Colonic mucosa (tissue), 4 donors: ENCODE data around the gene ALDH1A2. TPM values are rescaled to one million over a fixed set of nuclear protein-coding genes. Genes with fewer than 3 reads are reported as not detected.

ENCODE experiments used
- DNase-seq: peaks from one replicate; pipeline ENCODE4 v3.0.0-alpha.2; 2020
- H3K27ac ChIP-seq: fragments of 200-600 bp; one replicate; pipeline ENCODE4 v1.8.0; 2021
- H3K27me3 ChIP-seq: fragments of 200-600 bp; one replicate; pipeline ENCODE4 v1.8.0; 2021
- H3K36me3 ChIP-seq: fragments of 200-600 bp; one replicate; pipeline ENCODE4 v1.8.0; 2021
- H3K4me1 ChIP-seq: fragments of 200-600 bp; one replicate; pipeline ENCODE4 v1.8.0; 2021; ENCODE audit warnings: mild to moderate bottlenecking
- H3K4me3 ChIP-seq: fragments of 200-600 bp; one replicate; pipeline ENCODE4 v1.8.0; 2021
- H3K9ac ChIP-seq, 2 donors: one replicate each; pipeline ENCODE4 v1.7.0; 2013; ENCODE audit warnings: control low read depth in 2 of 2, low read depth in 2 of 2, low read length in 2 of 2
- H3K9me3 ChIP-seq: fragments of 200-600 bp; one replicate; pipeline ENCODE4 v1.8.0; 2021
- CTCF ChIP-seq: fragments of 200-600 bp; IDR thresholded peaks from one replicate; pipeline ENCODE4 v1.8.0; 2022; ENCODE audit warnings: antibody characterized with exemption, mild to moderate bottlenecking
- intact Hi-C: fragments of 100-400 bp; cut with DNase I; formaldehyde crosslinking; loops from one replicate; pipeline ENCODE4 v1.14.1; 2022
- total RNA-seq, 2 donors: library from RNA; stranded (reverse); fragmentation: NEBNext Ultra II Directional in 1 of 2; extraction: Animal tissue kit (Norgen Biotek cat#: 25700) in 1 of 2; gene quantifications; one replicate each; pipeline ENCODE4 v1.2.1, GENCODE V29; 2021
- donor health status: healthy.
- donor health status: DM: no; HTN: no; CAD: no.
- donor health status: DM: no; HTN: no; CAD: no.

The ALDH1A2 gene
- total RNA-seq, 2 donors from 2014 or later: 1.9 to 2.5 TPM

- Histone ChIP-seq H3K4me3 (no peak overlapping the region), H3K27me3 (peaks cover 27% of the 10 kb centered on the region), H3K27ac (no peak overlapping the region), H3K4me1 (peaks cover 4% of the 10 kb centered on the region), H3K9ac (no peak overlapping the region), H3K9me3 (no peaks in the 10 kb centered on the region), H3K36me3 (no peaks in the 10 kb centered on the region)
- TF ChIP-seq CTCF: no peak
- intact Hi-C loops: loop anchor here (5.0 to 10.0 kb wide), 3 partner anchors 97 to 514 kb away; no protein-coding TSS in a partner anchor
- DNase-seq: no peak
Measured at GRCh38 chr15:58069008-58069407, 3.5 kb upstream of the ALDH1A2 start.

DNA sequence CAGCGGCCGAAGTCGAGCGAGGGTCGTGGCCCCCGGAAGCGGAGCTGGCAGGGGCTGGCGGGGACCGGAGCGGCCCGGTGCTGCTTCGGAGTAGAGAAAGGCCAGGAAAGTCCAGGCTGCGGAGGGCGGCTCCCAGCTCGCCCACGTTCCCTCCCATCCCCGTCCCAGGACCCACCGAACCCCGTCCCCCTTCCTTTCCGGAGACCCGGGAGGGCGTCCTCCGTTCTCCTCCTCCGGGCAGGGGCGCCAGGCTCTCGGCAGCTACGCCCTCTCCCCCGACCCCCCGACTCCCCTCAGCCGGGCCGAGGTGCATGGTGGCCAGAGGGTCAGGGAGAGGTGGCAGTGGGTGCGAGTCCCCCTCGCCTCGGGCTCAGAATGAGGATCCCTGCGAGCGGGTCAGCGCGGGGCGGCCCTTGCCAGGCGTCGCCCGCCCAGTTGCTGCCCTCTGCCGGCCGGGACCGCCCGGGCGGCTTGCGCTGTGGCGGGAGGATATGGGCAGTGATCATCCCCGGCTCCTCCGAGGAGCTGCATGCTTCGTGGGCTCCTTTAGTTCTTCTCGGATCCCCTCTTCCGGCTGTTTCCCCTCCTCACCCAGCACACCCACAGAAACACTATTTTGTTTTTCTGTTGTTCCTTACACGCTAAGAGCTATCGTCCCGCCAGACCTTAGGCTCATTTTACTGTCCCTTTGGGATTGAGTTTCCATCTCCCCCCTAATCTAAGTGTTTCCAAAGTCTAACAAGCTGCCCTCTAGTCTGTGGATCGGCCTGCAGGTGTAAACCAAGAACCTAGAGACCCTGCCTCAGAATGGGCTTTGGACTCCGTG lies 744 bp upstream of the ALDH1A2 start:
- DNase-seq: peak; percentile 65
- Histone ChIP-seq H3K36me3 (no peaks in the 10 kb centered on the region), H3K27ac (no peak overlapping the region), H3K4me3 (peak overlapping the region; percentile 51), H3K27me3 (peaks cover 50% of the 10 kb centered on the region), H3K9ac (no peak overlapping the region), H3K4me1 (peaks cover 4% of the 10 kb centered on the region), H3K9me3 (no peaks in the 10 kb centered on the region)
- intact Hi-C loops: loop anchor here (5.0 to 10.0 kb wide), 3 partner anchors 94 to 511 kb away; no protein-coding TSS in a partner anchor
- peak; percentile 78 for TF ChIP-seq CTCF

GRCh38 chr15:58064980-58065444 lies 499 bp downstream of the ALDH1A2 start:
- intact Hi-C loops: loop anchor here (5.0 to 10.0 kb wide), 3 partner anchors 93 to 510 kb away; no protein-coding TSS in a partner anchor
- H3K27me3 ChIP-seq: peaks cover 50% of the 10 kb centered on the region
- no peak for TF ChIP-seq CTCF
- H3K4me1 ChIP-seq: peaks cover 4% of the 10 kb centered on the region
- peak; percentile 20 for DNase-seq
- peak overlapping the region; percentile 51 for H3K4me3 ChIP-seq
- H3K27ac ChIP-seq: no peak overlapping the region
- H3K9me3 ChIP-seq: no peaks in the 10 kb centered on the region
- no peaks in the 10 kb centered on the region for H3K36me3 ChIP-seq
- no peak overlapping the region for H3K9ac ChIP-seq

- no peak overlapping the region for H3K4me3 ChIP-seq
- H3K27ac ChIP-seq: no peak overlapping the region
- no peaks in the 10 kb centered on the region for H3K36me3 ChIP-seq
- no peaks in the 10 kb centered on the region for H3K9me3 ChIP-seq
- H3K9ac ChIP-seq: no peak overlapping the region
- peaks cover 50% of the 10 kb centered on the region for H3K27me3 ChIP-seq
- peaks cover 4% of the 10 kb centered on the region for H3K4me1 ChIP-seq
- no peak for TF ChIP-seq CTCF
- intact Hi-C loops: loop anchor here (10.0 kb wide), 1 partner anchor 510 kb away; no protein-coding TSS in a partner anchor
- no peak for DNase-seq
Measured at GRCh38 chr15:58064082-58064979, 1.2 kb downstream of the ALDH1A2 start.

- peaks cover 50% of the 10 kb centered on the region for H3K27me3 ChIP-seq
- intact Hi-C loops: loop anchor here (10.0 kb wide), 1 partner anchor 509 kb away; no protein-coding TSS in a partner anchor
- H3K4me1 ChIP-seq: peaks cover 4% of the 10 kb centered on the region
- no peaks in the 10 kb centered on the region for H3K36me3 ChIP-seq
- no peak for TF ChIP-seq CTCF
- H3K27ac ChIP-seq: no peak overlapping the region
- no peak overlapping the region for H3K4me3 ChIP-seq
- no peak overlapping the region for H3K9ac ChIP-seq
- no peaks in the 10 kb centered on the region for H3K9me3 ChIP-seq
- DNase-seq: no peak
Measured at GRCh38 chr15:58063614-58064013, 1.9 kb downstream of the ALDH1A2 start.
